Putamen (tissue), 1 donor: ENCODE measurements around the gene TAS1R3.

Experiments
- DNase-seq: peaks from one replicate; pipeline ENCODE4 v3.0.0-alpha.2; 2016; ENCODE audit warnings: low spot score

TAS1R3 gene

DNA sequence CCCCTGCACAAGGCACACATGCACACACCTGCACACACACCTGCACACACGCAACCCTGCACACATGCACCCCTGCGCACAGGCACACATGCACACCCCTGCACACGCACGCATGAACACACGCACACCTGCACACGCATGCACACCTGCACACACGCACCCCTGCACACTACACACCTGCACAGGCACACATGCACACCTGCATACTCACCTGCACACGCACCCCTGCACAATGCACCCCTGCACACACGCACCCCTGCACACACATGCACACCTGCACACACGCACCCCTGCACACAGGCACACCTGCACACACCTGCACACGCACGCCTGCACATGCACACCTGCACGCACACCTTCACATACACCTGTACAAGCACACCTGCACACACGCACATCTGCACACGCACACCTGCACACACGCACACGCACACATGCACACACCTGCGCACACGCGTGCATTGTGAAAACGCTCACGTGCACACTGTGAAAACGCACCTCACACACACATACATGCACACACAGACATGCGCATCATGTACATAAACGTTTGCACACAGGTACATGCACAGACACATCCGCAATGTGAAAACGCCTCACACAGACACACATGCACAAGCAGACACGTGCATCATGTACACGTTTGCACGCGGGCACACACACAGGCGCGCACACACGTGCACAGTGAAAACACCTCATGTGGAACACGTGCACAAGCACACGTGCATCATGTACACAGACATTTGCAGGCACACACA lies 9.9 kb downstream of the TAS1R3 start:
- DNase-seq: no peak

DNA sequence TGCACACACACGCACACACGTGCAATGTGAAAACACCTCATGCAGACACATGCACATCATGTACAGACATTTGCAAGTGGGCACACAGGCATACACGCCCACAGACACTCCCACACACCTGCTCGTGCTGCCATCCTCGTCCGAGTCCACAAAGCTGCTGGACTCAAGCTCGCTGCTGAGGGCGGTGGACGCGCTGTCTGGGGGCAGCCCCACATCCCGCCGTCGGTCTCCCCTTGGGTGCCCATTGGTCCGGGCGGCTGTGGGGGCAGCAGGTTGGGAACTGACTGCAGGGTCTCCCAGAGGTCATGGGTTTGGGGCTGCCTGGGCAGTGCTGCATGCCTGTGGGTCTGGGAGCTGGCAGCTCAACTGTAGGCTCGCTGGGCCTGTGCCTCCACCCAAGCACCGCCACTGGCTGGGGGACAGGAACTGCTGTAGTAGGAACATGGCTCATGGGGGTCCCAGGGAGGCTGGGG lies 10.5 kb downstream of the TAS1R3 start:
- no peak for DNase-seq

DNA sequence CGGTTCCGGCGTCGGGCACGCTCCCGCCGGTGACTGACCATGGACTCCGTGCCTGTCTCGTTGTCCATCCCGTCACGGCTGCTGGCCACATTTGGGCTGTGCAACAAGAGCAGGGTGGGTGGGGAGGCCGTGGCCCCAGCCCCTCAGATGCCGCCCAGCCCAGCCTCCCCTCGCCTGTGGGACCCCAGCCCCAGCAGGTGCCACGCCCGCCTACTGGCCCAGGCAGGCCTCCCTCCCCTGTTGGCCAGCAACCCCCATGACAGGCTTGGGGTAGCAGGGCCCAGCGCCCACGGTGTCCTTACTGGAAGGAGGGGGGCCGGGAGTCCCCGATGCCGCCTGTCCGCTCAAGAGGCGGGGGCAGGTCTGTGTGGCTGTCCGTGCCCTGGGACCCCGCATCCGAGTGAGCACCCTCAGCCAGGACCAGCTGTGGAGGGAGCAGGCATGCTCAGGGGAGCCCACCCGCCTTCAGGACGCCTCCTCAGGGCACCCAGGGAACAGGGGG lies 11.0 kb downstream of the TAS1R3 start:
- no peak for DNase-seq

DNA sequence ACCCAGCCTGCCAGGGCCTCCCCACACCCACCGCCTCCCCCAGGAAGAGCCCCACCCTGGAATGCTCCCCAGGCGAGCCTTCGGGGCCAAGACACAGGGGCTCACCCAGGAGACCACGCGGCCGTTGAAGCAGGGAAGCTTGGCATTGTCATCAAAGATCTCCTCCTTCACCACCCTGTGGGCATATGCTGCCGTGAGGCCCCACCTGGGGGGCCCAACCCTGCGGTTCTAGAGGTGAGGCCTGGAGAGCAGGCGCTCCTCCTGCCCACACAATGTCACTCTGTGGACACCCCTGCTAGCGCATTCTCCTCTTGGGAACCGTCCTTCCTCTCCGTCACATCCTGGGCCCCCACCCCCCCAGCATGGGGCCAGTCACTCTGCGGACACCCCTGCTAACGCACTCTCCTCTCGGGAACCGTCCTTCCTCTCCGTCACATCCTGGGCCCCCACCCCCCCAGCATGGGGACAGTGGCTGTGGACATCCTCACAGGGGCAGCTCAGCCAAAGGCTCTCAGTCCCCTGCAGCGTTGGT lies 11.6 kb downstream of the TAS1R3 start:
- no peak for DNase-seq

DNA sequence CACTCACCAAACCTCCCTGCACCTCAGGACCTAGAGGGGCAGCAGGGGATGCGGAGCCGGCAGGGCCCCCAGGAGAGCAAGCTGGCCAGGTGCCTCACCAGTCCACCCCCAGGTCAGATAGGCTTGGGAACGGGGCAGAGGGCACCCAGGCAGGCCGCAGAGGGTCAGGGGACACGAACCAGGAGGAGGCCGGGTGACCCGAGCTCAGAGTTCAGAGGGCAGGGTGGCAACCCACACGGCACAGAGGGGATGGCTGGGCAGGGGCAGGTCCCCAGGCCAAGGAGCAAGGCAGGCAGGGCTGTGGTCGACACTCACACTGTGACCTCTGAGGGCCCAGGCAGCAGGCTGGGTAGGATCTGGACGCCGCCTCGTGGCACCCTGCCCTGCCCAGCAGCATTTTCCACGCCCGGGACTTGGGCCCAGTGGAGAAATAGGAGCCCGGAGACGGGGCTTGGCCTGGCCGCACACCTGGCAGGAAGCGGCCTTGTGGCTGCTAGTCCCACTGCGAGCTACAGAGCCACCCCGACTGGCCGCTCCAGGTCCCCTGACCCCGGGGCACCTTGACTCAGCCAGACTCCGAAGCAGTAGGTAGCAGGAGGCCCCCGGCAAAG lies 12.8 kb downstream of the TAS1R3 start:
- DNase-seq: no peak

DNA sequence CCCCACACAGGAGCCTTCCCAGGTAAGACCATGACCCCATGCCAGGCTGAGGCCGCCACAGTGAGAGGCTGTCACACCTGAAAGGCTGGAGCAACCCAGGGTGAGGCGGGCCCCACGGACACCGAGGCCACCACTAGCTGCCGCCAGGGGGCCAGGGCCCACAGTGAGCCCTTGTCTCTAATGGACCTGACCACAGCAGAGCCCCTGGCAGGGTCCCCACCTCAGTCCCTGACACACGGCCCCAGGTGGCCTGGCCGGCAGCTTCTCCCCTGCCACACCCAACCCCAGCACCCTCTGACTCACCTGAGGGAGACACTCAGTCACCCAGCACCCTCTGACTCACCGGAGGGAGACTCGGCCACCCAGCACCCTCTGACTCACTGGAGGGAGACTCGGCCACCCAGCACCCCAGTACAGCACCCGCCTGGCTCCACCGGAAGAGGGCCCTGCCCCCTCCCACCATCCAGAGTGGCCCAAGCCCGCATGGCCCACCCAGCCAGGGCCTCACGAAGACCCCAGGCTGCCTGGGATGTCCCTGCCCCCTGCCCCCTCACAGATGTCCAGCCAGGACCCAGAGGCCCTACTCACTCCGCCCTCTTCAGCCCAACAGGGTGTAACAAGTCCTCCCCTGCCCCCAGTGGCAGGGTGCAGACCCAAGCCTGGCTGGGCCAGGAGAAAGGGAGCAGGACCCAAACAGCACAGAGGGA lies 13.7 kb downstream of the TAS1R3 start:
- no peak for DNase-seq

DNA sequence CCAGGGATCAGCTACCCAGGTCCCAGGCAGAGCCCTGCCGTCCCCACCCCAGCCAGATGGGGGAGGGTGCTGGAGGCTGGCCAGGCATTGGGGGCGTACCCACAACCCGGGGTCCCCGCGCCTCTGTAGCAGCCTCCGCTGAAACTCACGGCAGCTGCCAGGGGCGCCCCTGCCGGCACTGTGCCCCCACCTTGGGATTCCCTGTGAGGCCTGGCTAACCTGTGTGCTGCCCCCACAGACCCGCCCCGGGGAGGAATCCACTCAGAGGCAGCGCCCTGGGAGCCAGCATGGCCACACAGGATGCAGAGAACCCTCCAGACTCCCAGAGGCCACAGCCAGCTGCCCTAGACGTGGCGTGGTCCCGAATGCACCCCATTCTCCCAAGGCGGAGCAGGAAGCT lies 14.3 kb downstream of the TAS1R3 start:
- no peak for DNase-seq

DNA sequence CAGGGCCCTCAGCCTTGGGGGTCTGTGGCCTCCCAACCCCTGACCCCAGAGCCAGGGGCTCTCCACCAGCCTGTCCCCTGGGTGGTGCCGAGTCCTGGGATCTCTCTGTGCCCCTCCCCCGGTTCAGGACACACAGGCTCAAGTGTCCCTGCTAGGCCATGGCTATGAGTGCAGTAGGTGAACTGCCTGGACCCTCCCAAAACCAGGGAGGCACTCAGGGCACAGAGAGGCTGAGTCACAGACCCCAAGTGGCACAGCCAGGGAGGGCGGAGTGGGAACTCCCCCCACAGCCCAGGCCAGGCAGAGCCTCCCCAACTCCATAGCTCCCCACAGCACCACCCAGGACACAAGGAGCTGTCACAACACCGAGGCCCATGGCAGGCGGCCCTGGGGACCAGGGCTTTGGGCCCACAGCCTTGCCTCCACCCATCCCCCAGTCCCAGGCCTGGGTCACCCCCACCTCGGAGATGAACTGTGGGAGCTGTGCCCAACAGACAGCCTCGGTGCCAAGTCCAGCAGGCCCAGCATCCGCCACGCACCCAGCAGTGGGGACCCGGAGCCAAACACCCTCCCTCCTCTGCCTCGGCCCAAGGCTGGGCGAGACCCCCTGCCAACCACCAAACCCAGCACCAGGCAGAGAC lies 14.9 kb downstream of the TAS1R3 start:
- DNase-seq: no peak

DNA sequence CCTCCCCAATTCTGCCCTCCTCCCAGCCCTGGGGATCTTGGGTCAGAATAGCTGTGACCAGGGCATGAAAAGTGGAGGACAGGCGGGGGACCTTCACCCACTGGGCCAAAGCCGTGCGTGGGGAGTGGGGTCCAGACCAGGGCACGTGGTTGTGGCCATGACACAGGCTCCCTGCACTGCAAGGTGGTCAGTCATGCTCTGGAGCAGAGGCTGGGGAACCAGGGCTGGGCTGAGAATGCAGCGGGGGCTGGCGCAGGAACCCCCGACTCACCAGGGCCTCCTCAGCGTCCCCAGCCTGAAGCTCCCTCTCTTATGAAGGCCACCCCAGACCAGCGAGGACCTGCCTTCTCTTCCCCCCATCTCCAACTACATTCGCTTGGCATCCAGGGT lies 15.4 kb downstream of the TAS1R3 start:
- DNase-seq: no peak

DNA sequence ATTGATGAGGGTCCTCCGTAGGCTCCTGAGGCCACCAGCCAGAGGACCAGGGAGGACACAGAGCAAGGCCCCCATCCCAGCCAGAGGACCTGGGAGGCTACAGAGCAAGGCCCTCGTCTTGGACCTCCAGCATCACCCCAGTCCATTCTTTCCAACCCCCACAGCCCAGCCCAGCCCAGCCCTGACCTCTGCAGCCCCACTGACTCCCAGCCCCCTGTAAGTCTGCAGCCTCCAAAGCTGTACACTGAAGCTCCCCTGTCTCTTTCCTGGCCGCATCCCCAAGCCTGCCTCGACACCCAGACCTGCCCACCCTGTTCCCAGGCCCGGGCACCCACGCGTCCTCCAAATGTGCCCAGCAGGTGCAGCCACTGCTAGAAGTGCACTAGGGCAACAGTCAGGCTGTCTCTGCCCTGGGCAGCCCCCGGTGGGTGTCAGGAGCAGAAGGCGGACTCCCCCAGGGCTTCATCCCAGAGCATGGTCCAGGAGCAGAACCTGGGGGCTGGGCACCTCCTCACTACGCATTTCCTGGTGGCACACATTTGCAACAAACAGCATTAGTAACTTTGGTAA lies 16.0 kb downstream of the TAS1R3 start:
- no peak for DNase-seq

DNA sequence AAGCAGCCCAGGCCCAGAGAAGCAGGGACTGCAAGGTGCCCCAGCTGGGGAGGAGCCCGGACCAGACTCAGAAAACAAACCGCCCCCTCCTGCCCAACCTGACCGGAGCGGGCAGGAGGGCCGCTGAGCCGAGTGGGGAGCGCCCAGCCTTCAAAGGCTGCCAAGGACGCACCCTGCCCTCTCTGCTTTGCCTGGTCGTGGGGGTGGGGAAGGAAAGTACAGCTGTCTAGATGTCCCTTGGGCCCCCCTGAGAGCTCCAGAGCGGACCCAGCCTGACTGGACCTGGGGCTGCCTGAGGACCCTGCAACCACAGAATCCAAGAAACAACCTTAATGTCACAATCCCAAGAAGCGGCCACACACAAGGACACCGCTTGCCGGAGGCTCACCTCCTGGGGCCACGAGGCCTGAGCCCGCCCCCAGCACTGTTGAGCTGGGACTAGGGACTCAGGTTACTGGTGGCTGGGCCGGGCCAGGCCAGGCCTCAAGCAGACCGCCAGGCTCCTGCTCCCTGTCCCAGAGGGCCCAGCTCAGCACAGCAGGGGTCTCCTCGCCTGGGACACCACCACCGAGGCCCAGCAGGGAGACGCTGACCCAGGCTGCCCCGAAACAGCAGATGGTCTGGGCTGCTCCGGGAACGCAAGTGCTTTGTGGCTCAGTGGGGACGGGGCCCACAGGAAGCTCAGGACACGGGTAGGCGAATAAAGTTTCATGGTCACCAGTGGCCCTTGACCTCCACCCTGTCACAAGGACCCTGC lies 16.8 kb downstream of the TAS1R3 start:
- DNase-seq: no peak

DNA sequence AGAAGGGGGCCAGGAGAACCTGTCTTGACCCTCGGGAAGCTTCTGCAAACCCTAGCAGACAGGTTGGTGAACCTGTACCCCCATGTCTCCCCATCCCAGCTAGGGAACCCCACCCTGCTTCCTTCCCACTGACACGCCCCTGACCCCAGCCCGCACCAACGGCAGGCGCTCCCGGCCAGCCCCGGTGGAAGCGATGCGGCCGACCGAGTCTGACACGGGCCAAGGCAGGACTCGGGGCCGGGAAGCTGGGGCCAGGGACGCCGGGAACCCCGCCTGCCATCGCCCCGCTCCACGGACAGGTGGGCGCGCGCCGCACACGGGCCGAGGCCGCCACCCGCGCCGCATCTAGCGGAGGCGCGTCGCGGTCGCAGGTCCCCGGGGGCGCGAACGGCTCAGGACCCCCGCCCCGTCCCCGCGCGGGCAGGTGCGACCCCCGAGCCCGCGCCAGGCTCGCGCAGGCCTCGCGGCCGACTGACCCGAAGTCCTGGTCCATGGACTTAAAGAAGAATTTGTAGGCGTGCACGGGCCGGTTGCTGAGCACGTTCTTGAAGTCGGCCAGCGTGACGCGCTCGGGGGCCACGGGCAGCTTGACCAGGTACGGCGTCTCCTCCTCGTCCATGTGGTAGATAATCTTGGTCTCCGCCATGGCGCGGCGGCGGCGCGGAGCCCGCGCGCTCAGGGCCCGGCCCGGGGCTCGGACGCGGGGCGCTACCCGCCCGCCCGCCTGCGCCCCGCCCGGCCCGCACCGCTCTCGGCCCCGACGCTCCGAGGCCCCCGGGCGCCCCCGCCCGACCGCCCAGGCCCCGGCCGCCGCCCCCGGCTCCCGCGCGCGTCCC lies 17.6 kb downstream of the TAS1R3 start:
- no peak for DNase-seq

DNA sequence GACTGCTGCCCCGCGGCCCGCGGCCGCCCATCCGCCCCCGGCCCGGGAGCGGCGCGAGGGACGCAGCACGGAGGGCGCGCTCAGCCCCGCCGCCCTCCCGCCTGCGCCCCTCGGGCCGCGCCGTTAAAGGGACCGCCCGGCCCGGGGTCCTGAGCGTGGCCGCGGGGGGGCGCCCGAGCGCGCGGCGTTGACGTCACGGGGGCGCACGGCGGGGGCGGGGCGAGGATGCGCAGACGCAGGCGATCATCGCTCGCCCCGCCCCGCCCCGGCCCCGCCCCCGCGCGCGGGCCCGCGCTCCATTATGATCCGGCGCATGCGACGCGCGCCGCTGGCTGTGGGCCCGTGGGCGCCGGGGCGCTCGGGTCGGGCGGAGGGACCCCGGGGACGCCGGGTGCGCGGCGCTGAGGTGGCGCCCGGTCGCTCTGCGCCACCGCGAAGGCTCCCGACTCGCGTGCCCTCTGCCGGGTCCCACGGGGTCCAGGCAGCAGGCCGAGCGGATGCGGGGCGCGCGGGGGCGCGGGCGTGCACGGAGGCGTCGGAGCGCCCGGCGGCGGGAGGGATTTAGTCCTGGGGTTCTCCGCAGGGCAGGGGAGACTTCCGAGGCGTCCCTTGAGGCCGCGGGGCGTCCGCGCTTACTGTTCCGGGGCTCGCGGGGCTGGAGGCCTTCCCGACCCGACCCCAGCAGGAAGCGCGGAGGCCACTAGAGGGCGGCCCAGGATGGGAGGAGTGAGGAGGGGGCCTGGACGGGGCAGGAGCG lies 18.4 kb downstream of the TAS1R3 start, which contains the start of gene DVL1:
DVL1 (minus strand) TSS at position 163 of the 757 bp plus-strand sequence. CDS start 353 bp downstream, outside the sequence.
- DNase-seq: peak; percentile 58

DNA sequence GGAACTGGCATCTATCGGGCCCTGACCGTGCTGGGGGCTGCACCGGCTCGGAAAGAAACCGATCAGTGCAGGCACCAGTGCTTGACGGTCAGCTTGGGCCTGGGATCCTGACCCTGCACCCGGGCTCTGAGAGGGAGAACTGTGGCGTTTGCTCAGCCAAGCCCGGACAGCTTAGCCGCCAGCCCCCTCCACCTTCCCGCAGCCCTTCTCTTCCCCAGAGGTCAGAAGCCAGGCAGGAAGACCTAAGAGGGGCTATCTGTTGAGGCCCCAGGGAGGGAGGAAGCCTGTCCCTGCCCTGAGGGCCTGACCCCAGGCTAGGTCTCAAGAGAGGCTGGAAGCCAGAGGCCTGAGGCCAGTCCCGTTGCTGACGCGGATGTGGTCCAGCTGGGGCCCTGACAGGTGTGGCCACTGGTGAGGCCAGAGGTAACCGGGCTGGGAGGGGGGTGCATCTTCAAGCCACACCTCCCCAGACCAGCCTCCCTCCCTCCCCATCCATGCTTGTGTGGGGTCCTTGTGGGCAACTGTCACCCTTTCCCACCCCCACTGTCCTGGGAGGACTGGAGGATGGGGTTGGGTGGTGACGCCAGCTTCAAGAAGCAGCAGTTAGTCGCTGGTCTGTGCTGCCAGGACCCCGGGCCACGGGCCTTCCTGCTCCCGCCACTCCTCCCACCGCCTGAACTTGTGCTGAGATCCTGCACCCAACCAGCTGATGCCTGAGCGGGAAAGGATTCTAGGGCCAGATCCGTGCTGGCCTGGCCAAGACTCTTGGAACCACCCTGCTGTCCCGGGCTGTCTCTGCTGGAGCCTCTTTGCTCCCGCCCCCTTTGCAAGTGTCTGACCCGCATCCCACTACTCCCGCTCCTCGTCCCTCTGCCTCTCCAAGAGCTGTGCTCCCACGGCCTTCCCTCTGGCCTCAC lies 20.7 kb downstream of the TAS1R3 start:
- no peak for DNase-seq

DNA sequence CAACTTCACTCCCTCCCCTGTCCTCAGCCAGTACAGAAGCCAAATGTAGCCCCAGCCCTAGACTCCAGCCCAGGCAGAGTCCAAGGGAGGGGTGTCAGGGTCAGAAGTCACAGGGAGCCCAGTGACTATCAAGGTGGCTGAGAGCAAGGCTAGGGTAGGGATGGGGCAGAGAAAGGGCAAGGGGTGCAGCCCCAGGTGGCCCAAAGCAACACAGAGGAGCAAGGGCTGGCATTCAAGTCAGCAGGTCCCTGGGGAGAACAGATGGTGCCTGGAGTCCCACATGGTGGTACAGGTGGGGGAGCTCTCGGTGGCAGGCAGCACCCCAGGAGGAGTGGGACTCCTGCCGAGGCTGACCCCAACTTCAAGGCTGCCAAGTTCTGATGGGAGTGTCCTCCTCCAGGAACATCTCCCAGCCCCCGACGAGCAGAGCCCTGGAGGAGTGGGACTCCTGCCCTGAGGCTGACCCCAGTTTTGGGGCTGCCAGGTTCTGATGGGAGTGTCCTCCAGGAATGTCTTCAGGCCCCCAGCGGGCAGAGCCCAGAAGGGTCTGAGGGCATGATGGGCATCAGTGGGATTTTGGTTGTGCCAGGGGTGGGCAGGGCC lies 21.8 kb downstream of the TAS1R3 start:
- no peak for DNase-seq

DNA sequence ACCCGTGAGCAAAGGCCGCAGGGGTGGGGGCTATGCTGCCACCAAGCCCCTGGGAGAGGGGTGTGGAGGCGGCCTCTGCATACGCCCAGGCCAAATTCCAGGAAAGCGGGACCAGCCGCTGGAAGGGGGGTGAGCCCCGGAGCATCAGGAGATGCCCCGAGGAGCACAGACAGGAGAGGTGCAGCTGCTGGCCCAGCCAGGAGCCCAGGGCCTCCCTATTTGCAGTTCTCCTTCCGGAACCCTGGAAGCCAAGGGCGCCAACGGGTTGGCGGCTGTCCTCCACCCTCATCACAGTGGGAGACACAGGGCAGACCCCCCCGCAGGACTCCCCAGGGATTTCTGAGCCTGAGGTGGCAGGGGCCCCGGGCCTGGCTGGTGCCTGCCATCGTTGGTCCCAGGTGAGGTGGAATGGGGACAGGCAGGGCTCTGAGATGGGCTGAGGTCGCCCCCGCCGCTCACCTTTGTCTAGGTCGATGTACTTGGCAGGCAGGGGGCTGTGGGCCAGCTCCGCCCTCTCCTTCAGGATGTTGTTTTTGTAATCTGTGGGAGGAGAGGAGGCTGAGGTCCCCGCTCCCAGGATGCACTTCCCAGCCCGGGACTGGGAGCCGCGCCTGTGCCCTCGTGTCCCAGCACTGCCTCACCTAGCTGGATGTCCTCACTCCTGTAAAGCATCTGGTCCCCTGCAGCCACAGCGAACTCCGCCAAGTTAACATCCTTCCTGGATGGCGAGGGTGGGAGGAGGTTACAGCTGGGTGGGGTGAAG lies 22.5 kb downstream of the TAS1R3 start:
- no peak for DNase-seq
